GM10266 (cell line): ENCODE data around the gene ELF5.

ENCODE experiments used
- DNase-seq: peaks from one replicate; pipeline ENCODE4 v3.0.0; 2012; ENCODE audit errors: extremely low spot score
- CTCF ChIP-seq: IDR thresholded peaks from 2 replicates; pipeline ENCODE4 v1.5.1; 2012; ENCODE audit warnings: mild to moderate bottlenecking, low read depth; ENCODE audit not compliant: control insufficient read depth, insufficient read depth; ENCODE audit errors: missing control alignments

Gene ELF5

GRCh38 chr11:34523053-34523452, 9.5 kb upstream of the ELF5 start:
- TF ChIP-seq CTCF = no peak
- DNase-seq = no peak

GRCh38 chr11:34522188-34522587, 8.6 kb upstream of the ELF5 start:
- DNase-seq = no peak
- TF ChIP-seq CTCF = no peak

- TF ChIP-seq CTCF = no peak
- no peak for DNase-seq
Observed at GRCh38 chr11:34521265-34521664, 7.7 kb upstream of the ELF5 start.

GRCh38 chr11:34519595-34520235, 6.1 kb upstream of the ELF5 start:
- no peak for TF ChIP-seq CTCF
- no peak for DNase-seq

GRCh38 chr11:34516247-34517040, 2.9 kb upstream of the ELF5 start:
- no peak for TF ChIP-seq CTCF
- no peak for DNase-seq

GRCh38 chr11:34514597-34514996, 1.0 kb upstream of the ELF5 start:
- no peak for TF ChIP-seq CTCF
- DNase-seq = no peak
